HG02938 (cell line): ENCODE measurements around the gene SSBP4.

Source experiments
- ATAC-seq: cut with Tn5 transposase; IDR thresholded peaks from one replicate; pipeline ENCODE4 v1.9.1; 2021; ENCODE audit warnings: mild to moderate bottlenecking, moderate library complexity; ENCODE audit not compliant: unreplicated experiment

SSBP4 gene

GRCh38 chr19:18464646-18465045, 45.4 kb downstream of the SSBP4 start:
- no peak for ATAC-seq

- no peak for ATAC-seq
Observed at GRCh38 chr19:18465214-18465963, 46.2 kb downstream of the SSBP4 start.

GRCh38 chr19:18465964-18466339, 46.8 kb downstream of the SSBP4 start:
- ATAC-seq = no peak

DNA sequence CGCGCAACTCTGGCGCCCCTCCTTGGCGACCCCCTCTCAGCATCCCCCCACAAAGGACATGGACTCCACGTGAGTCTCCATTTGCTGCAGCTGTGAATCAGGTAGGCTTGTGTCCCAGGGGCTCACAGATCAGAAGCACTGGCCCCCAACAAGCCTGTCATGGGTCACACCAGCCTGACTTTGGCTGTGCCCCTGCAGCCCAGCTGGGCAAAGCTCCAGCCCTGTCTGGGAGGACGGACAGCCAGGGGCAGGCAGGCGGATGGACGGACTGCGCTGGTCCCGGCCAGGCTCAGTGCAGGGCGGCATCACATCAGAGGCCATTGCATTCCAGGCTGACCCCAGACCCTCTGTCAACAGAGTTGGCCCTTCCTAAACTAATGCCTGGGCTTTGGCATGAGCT, 47.2 kb downstream of the SSBP4 start:
- no peak for ATAC-seq

- no peak for ATAC-seq
Observed at GRCh38 chr19:18467978-18468377, 48.8 kb downstream of the SSBP4 start.

DNA sequence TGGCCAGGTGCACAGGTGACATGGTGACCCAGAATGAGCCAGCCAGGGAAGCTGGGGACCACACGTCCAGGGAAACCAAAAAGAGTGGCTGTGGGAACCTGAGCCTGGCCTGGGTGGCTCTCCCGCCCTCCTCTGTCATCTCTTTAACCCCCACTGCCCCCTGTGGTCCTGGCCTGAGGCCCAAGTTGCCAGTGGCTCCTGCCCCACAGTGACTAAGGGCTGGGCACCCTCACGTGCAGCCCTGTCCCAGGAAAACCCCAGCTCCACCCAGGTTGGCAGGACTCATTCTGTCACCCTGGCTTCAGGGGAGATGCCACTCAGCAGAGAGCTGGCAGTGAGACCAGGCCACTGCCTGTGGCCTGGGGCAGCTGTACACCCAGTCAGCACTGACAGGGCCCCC, 49.3 kb downstream of the SSBP4 start:
- ATAC-seq = no peak

GRCh38 chr19:18469069-18469846, 50.1 kb downstream of the SSBP4 start:
- no peak for ATAC-seq

DNA sequence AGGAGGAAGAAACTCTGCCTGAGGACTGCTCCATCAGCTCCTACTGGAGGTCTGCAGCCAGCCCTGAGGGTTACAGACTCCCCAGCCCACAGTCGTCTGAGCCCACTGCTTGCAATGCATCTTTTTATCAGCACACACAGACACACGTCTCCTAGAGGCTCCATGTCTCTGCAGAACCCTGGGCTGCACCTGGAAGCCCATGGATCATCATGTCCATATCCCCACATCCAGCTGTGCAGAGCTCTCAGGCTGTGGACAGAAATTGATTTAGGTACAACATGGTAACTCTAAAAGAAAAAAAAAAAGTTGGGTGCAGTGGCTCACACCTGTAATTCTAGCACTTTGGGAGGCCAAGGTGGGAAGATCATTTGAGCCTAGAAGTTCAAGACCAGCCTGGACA, 51.6 kb downstream of the SSBP4 start:
- no peak for ATAC-seq

DNA sequence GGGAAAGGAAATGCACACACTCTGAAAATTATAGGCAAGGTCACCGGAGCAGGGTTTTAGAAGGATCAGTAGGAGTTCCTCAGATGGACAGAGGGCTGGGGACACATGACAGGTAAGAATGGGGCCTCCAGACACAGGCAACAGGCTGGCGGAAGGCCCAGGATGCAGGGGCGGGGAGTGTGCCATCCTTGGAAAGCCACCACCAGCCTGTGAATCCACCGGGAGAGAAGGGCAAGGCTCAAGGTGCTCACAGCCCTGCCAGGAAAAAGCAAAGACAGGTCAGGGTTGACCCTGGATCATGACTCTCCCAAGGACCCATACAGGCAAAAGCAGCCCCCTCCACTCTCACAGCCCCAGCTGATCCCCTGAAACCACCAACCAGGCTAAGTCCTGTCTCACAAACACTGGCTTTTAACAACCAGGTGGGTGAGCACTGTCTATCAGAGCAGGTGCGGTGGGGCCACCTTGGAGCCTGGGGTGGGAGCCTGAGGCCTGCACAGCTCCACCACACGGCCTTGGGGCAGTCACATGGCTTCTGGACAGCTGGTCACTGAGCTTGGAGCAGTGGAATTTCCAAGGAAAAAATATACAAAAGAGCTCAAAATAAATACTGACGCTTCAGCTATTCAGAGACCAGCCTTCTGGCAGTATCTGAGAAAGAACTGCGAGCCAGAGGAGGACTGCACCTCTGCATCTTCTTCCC, 54.0 kb downstream of the SSBP4 start:
- no peak for ATAC-seq

GRCh38 chr19:18473706-18474087, 54.5 kb downstream of the SSBP4 start:
- no peak for ATAC-seq

- ATAC-seq = no peak
Observed at GRCh38 chr19:18474366-18474887, 55.2 kb downstream of the SSBP4 start.

DNA sequence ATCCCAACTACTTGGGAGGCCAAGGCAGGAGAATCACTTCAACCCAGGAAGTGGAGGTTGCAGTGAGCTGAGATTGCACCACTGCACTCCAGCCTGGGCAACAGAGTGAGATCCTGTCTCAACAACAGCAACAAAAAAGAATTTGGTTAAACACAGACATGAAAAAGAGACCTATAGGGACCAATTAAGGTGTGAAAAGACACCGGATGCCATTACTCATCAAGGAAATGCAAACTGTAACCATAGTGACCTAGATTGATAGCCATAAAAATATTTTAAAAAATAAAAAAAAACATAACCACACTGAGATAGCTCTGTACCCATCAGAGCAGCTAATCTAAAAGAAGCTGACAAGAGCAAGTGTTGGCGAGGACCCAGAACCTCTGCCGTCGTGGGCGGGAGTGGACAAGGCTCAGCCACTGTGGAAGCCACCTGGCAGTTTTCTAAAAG, 55.8 kb downstream of the SSBP4 start:
- ATAC-seq = no peak

DNA sequence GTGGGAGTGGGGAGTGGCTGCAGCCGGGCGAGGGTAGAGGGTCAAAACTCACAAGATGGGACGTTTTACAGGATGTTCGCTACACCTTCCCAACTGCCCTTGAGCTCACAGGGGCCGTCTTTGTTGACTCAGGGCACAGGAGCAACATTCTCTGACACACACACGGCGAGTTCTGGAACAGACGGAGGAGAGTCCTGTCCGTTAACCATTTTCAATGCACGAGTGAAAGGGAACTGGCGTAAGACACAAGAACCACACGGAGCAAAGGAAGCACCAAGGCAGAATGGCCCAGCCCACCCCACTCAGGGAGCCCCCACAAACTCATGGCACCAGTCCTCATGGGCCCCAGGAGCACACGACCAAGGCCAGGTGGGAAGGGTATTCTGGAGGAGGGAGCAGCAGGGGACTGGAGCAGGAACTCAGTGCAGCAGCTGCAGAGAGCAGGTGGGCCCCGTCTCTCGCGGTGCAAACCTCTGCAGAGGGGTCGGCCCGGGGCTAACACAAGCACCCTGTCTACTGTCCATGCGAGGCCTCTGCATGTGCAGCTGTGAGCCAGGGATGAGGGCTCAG, 56.6 kb downstream of the SSBP4 start:
- ATAC-seq = no peak

- ATAC-seq = no peak
Observed at GRCh38 chr19:18476507-18477041, 57.4 kb downstream of the SSBP4 start.

DNA sequence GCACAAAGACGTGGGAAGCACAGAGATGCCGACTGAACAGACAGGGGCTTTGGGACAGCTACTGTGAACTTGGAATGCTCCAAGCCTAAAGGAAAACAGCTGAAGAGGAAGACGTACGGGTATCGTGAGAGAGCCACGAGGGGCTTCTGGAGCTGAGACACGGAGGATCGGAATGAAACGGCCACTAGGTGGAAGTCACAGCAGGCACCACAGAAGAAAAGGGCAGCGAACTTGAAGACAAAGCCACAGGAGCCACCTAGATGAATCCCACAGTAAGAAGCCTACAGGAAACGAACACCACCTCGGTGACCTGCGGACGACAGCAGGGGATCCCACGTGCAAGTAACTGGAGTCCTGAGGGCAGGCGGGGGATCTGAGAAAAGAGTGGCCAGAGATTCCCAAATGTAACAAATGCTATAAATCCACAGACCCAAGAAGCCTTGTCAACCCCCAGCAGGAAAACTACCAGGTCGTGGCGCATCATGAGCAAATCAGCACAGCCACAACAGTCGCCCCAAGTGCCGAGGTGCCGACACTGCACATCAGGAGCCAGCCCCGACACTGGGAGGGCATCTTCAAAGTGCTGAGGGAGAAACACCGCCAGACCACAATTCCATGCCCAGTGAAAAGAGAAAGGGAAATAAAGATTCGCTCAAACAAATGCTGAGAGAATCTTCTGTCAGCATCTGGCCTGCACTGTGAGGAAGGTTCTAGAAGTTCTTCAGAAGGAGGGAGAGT, 58.0 kb downstream of the SSBP4 start:
- no peak for ATAC-seq

DNA sequence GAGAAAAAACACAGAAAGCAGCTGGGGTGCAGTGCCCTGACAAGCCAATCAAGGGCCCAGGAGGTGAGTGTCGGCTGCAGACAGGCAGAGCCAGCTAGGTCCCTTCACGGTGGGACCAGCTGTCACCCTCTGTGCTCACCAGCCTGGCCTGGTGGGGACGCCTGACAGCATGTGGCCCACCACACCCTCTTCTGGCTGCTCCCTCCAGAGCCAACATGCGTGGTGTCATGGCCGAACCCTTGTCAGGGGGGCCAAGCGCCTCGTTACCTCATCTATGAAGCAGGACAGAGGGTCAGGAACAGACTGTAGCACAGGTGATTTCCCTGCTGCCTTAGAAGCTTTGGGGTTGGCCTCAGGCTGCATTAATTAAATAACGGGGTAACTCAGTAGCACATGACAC, 58.8 kb downstream of the SSBP4 start:
- no peak for ATAC-seq

DNA sequence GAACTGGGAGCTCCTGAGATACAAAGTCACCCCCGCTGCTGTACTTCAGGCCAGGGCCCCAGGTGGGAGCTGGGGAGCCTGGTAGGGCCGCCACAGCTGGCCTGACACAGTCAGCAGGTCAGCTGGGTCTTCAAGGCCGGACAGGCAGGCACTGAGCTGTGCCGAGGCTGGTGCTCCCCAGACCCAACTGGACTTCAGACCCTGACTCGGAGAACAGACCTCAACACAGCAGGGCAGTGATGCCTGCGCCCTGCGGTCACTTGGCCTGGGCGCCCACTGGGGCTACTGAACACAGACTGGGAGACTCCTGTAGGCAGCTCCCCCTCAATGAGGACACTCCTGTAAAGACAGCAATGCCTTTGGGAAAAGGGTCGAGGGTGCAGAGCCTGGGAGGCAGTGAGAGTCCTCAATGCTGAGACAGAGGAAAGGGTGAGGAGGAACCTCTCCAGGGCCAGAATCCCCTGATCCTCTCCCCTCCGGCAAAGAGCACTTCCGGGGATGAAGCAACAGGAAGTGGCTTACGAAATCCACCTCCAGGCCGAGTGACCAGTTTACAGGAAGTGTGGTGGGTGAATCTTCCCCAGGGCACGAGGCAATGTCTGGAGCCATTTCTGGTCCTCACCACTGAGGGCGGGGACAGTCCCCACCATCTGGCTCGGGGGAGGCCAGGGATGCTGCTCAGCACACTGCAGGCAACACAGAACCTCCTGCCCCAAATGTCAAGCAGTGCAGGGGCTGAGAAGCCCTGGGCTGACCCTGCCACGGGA, 59.5 kb downstream of the SSBP4 start:
- ATAC-seq = peak; percentile 51

- no peak for ATAC-seq
Observed at GRCh38 chr19:18480006-18480691, 61.0 kb downstream of the SSBP4 start.
